GM19395 (cell line): ENCODE measurements around the gene CRYBG3.
"Not testable (repeated sequence)": the region's sequence is repeated elsewhere in the genome, so short reads cannot be mapped to it uniquely, and the experiment has no call there.

ENCODE experiments used
- ATAC-seq: cut with Tn5 transposase; IDR thresholded peaks from one replicate; pipeline ENCODE4 v1.9.1; 2021; ENCODE audit warnings: mild to moderate bottlenecking, moderate library complexity; ENCODE audit not compliant: unreplicated experiment

The CRYBG3 gene

DNA sequence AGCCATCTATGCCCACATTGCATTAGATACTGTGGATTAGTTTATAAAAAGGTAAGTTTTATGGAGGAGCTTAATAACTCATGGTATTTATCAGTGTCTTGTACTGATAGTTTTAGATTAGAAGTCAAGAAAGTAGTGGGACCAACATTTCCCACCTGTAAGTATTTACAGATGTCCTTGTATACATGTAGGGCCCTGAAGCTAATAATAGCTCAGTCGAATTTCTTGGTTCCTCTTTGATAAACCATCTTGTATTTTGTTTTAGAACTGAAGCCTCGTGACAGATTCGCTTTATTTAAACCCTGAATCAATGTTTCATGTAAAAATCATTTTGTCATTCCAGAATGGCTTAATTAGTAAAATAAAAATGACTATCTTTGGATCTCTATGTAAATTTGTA lies 73.4 kb downstream of the CRYBG3 start:
- ATAC-seq: peak; percentile 84

- no peak for ATAC-seq
Observed at GRCh38 chr3:97896129-97896528, 74.3 kb downstream of the CRYBG3 start.

DNA sequence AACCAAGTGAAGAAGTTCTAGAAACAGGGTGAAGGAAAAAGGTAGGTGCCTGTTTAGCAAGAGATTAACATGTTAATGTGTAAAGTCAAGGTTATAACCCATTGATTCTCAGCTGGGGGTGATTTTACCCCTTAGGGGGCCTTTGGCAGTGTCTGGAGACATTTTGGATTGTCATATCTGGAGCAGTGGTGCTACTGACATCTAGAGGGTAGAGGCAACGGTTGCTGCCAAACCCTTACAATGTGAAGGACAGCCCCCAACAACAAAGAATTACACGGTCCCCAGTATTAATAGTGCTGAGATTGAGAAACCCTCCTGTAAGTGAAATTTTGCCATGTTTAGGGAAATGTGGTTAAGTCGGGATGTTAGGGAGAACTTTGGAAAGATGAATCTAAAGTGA lies 74.7 kb downstream of the CRYBG3 start:
- ATAC-seq: no peak

- no peak for ATAC-seq
Observed at GRCh38 chr3:97899331-97899730, 77.5 kb downstream of the CRYBG3 start.

GRCh38 chr3:97901313-97902248 lies 79.8 kb downstream of the CRYBG3 start:
- no peak for ATAC-seq

GRCh38 chr3:97909830-97910229 lies 88.0 kb downstream of the CRYBG3 start:
- ATAC-seq: not testable (repeated sequence)

DNA sequence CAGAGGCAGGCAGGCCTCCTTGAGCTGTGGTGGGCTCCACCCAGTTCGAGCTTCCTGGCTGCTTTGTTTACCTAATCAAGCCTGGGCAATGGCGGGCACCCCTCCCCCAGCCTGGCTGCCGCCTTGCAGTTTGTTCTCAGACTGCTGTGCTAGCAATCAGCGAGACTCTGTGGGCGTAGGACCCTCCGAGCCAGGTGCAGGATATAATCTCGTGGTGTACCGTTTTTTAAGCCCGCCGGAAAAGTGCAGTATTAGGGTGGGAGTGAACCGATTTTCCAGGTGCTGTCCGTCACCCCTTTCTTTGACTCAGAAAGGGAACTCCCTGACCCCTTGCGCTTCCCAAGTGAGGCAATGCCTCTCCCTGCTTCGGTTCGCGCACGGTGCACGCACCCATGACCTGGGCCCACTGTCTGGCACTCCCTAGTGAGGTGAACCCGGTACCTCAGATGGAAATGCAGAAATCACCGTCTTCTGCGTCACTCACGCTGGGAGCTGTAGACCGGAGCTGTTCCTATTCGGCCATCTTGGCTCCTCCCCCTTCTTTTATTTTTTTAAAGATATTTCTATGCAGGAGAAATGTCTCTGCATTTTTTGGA lies 88.5 kb downstream of the CRYBG3 start:
- not testable (repeated sequence) for ATAC-seq

DNA sequence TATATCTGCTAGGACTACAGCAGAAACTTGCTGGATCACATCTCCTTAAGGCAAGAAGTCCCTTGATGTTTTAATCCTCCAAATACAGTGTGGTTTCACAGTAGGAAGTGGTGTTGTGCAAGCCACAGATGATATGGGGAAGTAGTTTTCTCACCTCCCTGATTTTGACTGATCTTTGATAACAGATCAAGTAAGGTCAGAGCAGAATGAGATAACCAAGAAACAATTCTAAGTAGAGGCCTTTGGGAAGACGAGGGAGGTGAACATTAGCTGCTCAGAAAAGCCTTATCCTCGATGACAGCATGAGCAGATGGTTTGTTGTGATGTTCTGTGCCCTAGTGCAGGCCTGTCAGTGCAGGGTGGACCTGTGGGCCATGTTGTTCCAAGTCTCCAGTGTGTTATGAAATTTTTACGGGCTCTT lies 89.1 kb downstream of the CRYBG3 start:
- no peak for ATAC-seq

DNA sequence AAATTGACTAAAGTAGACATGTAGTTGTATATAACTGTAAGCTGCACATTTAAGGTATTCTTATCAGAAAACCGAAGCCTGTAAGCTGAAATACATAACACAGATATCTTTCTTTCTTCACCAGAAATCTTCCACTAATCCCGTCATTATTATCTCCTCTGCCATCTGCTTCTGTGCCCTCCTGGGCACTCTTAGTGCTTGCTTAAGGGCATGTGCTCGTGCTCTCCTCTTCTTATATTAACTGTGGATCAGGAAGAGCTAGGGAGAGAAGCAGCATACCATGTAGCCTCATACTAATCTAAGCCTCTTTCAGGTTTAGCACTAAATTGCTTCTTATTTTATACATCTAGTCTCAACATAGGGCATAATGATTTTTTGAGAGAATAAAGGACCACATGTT lies 89.6 kb downstream of the CRYBG3 start:
- no peak for ATAC-seq

DNA sequence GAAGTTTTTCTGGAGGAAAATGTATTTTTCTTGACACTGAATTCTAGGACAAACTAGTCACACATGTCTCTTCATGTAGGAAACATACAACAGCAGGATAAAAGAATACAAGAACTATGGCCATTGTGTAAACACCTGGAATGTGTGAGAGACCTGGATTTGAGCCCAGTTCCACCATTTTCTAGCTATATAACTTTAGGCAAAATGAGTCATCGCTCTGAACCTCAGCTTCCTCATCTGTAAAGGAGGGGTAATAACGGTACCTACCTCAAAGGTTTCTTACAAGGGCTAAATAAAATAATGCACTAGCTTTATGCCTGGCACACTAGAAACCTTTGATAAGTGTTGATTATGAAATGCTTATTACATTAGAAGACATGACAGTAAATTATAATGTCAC lies 92.6 kb downstream of the CRYBG3 start:
- ATAC-seq: no peak

GRCh38 chr3:97916576-97916975 lies 94.8 kb downstream of the CRYBG3 start:
- ATAC-seq: no peak

DNA sequence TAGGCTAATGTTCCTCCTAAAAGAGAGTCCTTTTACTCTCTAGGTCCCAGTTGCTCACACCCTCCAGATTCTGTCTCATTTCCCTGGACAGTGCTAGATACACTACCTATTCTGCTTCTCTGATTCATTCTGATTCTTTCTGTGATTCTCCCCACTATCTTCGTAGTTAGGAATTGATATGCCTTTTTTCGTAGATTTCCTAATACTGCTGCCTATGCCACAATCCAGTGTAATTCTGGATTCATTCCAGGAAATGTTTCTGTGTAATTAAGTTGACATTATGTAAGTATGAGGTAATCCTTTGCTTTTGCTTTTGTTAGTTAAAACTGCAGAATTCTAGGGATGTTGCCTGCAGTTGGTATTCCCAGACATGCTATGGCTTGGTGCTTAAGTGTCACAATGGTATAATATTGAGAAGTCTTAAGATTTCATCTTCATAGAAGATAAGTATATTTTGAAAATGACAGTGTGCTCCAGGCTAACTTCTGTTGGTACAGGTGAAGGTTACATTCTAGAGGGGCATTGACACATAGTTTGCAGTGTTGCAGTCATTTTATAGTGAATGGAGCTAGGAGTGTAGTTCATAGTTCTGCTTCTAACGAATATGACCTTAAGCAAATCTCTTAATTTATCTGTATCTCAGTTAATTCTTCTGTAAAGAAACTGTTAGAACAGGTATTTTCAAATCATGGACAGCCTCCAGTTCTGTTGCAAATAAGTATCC lies 96.2 kb downstream of the CRYBG3 start:
- ATAC-seq: no peak

DNA sequence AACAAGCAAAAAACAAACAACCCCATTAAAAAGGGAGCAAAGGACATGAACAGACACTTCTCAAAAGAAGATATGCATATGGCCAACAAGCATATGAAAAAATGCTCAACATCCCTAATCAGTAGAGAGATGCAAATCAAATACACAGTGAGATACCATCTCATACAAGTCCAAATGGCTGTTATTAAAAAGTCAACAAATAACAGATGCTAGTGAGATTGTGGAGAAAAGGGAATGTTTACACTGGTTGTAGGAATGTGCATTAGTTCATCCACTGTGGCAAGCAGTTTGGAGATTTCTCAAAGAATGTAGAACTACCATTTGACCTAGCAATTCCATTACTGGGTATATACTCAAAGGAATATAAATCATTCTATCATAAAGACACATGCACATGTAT lies 105.9 kb downstream of the CRYBG3 start:
- no peak for ATAC-seq

- ATAC-seq: no peak
Observed at GRCh38 chr3:97928986-97929385, 107.2 kb downstream of the CRYBG3 start.

DNA sequence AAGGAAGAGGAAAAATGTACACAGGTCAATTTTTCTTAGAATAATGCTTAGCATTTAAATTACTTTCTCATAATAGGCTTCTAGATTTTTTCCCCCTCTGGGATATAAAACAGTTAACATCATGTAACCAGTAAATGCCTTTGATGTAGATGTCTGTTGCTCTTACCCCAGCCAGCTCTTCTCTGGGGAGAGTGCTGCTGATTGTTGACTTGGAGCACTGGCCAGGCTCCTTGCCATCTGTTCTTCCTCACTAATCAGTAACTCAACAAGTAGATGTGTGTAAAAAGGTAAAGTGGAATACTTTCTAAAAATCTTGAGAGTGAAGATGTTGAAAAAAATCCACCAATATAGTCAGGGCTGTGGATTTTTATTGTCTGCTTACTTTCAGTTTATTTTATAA lies 108.2 kb downstream of the CRYBG3 start:
- no peak for ATAC-seq

GRCh38 chr3:97931218-97931617 lies 109.4 kb downstream of the CRYBG3 start:
- ATAC-seq: no peak

GRCh38 chr3:97932387-97932801 lies 110.6 kb downstream of the CRYBG3 start:
- ATAC-seq: no peak

GRCh38 chr3:97934980-97935695 lies 113.3 kb downstream of the CRYBG3 start:
- no peak for ATAC-seq

DNA sequence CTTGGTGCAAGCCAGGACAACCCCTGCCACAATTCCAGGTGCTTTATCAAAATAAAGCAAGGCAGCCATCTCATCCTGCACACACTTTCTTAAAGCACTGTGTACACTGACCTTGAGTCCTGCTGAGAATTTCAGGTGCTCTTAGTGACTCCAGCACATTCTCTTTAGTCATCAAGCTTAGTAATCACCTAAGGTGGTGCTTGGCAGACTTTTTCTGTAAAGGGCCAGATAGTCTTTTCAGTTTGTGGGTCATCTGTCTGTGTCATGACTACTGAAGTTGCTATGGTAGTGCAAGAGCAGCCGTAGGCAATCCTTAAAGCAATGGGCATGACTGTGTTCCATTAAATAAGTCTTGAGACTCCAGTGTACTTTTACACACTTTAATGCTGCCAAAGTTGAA lies 114.0 kb downstream of the CRYBG3 start:
- ATAC-seq: no peak

GRCh38 chr3:97937205-97937604 lies 115.4 kb downstream of the CRYBG3 start:
- ATAC-seq: no peak

- no peak for ATAC-seq
Observed at GRCh38 chr3:97938444-97938843, 116.6 kb downstream of the CRYBG3 start.
